Right renal cortex interstitium (tissue), 3 donors: Measurements from ENCODE around the gene MEIS1. TPM values are rescaled to one million over a fixed set of nuclear protein-coding genes. Genes with fewer than 3 reads are reported as not detected.

ENCODE experiments used
- DNase-seq, 3 donors: peaks; one replicate each; pipeline ENCODE4 v3.0.0-alpha.2; 2013; ENCODE audit warnings: low read depth in 3 of 3, low spot score in 2 of 3
- polyA plus RNA-seq, 3 donors: library from polyadenylated mRNA; unstranded; fragments of 120-200 nt; gene quantifications; one replicate each; pipeline ENCODE4 v1.2.1, GENCODE V29; 2013; ENCODE audit not compliant: insufficient read length in 3 of 3

The MEIS1 gene
- polyA plus RNA-seq, 3 donors: 105 to 132 (median 122) TPM

DNA sequence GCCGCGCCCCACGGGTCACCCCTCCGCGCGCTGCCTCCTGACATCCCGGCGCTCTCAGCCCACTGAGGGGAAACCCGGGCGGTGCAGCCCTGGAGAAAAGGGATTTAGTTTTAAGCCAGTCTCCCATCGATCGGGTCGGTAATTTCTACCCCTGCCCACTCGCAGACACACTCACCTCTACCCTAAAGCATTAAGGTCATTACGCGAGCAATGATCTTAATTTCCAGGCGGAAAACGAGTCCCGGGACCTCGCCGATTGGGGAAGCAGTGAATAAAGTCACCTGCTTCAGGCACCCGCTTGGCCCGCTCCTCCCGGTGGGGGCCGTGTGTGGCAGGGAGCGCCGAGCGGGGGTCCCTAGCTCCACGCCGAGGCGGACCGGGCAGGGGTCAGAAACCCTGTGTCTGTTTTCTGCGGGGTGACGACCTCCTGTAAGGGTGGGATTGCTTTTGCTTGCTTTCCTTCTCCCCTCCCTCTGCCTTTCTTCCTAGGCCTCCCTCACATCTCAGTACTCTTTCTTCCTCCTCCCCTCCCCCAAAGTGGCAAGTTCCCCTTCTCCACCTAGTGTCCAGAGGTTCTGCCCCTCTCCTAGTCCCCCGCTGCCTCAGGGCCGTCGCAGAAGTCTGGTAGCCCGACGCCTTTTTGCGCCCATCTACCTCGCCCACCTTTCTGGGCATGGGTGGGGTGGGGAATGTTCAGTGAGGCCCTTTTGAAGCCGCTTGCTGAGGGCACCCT lies 142.6 kb downstream of the MEIS1 start:
- DNase-seq: no peak

DNA sequence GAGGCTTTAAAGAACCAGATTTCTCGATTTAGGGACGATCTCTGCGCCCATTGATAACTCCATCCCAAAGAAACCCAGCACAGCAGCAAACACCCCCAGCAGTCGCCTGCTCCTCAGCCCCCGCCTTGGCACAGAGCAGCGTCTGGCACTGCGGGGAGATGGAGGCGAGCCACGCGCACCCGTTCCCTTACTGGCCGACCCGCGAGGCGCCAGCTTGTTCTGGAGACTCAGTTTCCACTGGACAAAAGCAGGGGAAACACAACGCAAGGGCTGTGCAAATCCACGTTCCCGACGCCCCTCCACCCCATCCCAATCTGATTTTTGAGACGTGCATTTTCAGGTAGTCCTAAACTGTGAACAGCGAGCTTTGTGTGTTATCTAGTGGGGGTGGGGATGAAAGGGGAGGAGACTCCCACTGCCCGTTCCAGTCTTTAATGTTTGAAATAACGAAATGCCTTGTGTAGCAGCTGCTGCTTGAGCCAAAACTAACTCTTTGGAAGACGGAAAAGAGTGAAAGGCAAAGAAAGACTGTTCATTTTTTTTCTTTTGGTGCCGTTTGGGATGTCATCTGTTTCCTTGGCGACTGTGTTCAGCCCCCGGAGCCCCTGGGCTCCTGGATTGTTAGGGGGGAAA lies 143.2 kb downstream of the MEIS1 start:
- DNase-seq: no peak

- DNase-seq: no peak
Observed at GRCh38 chr2:66578687-66579106, 143.8 kb downstream of the MEIS1 start.

DNA sequence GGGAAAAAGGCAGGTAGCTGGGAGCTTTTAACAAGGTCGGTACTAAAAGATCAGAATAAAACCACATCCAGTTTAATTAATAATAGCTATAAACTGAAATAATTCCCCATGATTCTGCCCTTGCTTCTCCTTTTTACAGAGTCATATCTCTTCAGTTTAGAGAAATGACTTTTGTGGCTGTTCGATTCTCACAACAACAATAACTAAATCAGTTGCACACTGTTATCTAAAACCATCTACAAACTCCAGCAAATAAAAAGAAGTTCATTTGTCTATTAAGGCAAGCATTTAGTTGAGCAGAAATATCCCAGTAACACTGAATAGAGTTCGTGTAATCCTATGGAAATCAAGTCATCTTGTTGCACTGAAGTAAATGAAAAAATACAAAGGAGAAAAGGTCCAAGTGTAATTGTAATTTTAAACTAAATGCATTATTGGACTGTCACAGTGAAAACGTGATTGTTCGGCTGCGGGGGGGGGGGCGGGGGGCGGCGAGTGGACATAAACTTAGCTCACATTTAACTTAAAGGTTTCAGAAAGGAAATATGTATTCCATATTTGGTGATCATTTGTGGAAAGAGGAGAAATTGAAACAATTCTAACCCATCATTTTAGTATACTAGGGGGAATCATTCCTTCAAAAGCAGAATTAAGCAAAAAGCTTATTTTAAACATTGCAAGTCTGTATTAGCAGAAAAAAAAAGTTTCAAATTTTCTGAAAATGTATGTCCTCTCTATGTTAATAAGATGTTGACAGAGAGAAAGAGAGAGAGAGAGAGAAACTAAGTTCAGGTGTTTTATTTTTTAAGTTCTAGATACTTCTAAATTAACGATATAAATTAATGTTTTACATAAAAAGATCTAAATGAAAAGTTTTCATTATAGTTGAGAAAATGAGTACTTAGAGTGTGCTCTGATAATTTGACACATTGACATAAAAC lies 144.5 kb downstream of the MEIS1 start:
- no peak for DNase-seq

DNA sequence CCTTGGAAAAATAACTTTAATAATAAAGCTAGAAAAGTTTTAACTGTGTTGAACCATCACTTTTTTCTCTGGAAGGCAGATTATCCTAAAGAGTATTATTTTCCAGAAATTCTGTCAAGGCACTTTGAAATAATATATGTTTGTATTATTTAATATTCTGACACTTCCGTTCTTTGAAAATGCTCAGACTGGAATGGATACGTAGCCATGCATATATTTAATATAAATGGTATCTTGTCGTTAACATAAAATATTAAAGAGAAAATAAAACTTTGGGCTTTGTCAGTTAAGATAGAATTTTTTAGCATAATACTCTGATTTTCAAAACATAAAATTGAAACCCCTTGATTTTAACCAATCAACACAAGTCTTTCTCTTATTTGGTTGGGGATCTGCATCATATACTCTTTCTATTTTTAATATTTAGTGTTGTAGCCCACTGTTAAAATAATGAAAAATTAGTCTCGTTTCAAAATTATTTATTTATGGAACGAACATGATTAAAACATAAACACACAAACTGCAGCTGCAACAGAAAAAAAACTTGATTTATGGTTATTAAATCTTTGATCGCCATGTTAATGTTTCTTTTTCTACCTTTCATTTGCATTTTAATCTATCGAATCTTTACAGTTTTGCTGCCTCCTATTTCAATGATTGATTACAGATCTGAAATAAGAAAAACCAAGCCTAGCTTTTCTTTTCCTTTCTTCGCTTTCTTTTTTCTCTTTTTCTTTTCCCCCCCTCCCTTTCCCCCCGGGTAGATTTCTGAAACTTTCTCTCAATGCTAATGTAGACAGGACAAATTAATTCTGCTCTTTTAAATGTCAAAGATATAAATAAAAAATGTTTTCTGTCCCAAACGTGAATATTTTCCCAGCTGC lies 145.5 kb downstream of the MEIS1 start:
- no peak for DNase-seq

- DNase-seq: no peak
Observed at GRCh38 chr2:66581339-66582103, 146.6 kb downstream of the MEIS1 start.

GRCh38 chr2:66582104-66582986 lies 147.4 kb downstream of the MEIS1 start:
- DNase-seq: no peak

DNA sequence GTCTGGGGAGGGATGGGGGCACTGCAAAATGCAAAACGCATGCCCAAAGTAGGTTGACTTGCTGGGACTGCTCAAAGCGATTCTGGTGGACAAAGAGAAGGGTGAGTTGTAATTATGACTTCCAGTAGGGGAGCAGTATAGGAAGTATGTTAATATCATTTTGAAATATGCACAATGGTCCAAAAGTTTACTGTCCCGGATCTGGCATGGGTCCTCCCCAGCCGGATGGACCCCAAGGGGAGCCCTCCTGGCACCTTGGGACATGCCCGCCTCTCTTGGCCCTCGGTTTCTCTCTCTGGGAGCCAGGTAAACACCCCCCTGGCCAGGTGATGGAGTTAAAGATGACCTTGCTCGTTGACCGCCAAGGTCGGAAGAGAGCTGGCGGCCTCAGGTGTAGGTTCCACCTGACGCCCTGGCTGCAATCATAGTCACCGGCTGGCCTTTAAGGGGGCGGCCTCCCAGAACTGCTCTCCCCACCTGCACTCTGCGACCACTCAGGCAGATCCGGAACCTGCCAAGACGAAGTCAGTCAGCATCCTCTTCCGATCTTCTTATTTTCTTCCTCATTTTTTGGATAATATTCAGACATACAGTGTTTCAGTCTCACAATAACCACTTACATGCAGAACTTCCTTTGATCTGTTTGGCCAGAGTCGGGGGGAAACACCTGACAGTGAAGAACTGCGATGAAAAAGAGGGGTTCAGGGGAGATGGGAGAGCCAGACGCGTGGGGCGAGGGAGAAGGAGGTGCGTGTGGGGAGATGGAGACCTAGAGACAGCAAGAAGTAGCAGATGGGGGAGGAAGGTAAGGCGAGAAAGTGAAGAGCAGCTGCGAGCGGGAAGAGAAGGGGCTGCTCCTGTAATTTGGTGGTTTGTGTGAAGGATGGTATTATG lies 148.3 kb downstream of the MEIS1 start:
- no peak for DNase-seq

DNA sequence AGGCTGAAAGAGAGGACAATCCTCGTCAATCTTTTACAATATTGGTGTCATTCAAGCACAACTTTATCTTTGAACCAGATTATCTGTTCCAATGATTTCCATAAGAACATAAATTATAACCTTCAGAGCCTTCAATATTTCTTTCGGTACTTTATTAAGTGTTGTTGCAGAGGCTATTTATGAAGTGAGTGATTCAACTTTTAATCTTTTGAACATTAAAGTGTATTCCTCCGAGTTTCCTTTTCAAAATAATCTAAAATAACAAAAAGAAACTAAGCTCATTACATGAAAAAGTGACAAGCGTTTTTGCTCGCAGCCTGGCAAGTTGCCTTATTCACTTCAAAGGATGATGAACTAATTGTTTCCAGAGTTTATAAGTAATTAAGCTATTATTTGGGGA lies 149.0 kb downstream of the MEIS1 start:
- no peak for DNase-seq

DNA sequence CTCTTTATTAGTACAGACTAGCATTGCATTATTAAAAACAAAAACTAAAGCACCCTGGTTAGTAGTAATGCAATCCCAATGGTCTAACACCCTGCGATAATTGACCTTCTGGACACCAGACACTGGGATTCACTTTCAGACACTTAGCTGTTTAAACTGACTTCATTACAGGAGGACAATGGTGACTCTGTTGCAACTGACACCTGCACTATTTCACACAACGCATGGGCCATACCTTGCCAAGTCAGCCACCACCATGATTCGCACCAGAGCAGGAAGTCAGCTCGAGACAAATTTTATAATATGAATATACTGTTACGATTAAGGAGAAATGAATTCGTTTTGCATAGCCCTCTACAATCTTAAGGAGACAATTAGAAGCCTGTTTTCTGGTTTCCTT lies 150.7 kb downstream of the MEIS1 start:
- DNase-seq: no peak

DNA sequence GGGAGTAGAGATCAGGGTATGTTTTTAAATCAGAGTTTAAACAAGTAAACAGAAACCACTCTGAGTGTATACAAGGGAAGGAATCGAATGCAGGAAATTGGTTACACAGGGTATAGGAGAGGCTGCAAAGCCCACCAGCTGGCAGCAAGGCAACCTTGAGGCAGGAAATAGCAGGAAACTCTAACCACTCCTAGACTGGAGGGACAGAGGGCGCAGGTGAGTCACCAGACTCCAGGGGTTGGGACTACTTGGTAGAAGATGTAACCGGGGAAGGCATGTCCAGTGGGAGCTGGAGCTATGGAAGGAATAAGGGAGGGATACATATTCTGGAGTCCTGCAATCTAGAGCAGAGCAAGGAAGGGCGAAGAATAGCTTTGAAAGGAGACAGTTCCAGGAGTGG lies 152.3 kb downstream of the MEIS1 start:
- no peak for DNase-seq

DNA sequence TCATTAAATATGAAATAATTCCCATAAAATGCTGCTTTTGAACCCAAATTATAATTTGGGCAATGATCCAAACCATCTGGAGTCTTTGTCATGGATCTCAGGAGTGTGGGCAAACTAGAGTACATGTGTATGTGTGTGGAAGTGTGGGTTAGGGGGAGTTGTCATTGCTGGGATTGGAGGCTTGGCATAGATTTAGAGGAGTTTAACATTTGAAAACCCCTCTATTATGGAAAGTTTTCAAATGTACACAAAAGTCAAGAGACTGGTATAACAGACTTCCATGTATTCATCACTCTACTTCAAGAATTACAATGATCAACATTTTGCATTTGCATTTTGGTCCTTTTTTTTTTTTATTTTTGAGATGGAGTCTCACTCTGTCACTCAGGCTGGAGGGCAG lies 159.1 kb downstream of the MEIS1 start:
- DNase-seq: no peak

- no peak for DNase-seq
Observed at GRCh38 chr2:66595556-66595955, 160.6 kb downstream of the MEIS1 start.

DNA sequence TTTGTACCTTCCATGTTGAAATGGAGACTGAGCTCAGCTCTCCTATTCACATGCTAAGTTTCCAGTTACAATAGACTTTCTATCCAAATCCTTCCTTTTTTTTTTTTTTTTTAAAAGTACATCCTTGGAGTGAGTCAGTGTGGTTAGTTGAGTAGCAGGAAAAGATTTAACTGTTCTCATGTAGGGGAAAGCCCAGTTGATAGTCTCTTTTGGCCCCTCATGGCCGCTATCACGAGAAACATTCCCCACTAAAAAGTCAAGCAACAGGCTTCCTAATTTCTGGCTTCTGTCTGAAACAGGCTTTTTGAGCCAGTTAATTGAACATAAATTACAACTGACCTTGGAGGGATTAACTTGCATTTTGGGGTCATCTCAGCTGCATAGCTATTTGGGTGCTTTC lies 161.3 kb downstream of the MEIS1 start:
- DNase-seq: no peak

DNA sequence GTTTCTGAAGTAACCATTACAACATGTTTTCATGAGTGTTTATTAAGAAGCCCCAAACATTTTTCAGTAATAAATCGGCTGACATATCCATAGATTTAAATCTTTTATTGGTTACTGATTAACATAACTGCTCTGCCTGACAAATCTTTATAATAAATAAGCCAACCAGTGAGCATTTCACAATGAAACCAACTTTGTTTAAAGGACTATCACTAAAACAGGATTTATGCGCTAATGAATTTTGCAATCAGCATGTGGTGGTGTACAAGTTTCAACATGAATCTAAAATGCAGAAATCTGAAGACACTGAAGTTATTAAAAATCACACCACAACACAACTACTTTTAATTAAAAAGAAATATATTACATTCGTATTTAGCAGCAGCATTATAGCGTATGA lies 166.7 kb downstream of the MEIS1 start:
- no peak for DNase-seq

- DNase-seq: no peak
Observed at GRCh38 chr2:66602341-66602740, 167.4 kb downstream of the MEIS1 start.

- no peak for DNase-seq
Observed at GRCh38 chr2:66604326-66604725, 169.4 kb downstream of the MEIS1 start.

DNA sequence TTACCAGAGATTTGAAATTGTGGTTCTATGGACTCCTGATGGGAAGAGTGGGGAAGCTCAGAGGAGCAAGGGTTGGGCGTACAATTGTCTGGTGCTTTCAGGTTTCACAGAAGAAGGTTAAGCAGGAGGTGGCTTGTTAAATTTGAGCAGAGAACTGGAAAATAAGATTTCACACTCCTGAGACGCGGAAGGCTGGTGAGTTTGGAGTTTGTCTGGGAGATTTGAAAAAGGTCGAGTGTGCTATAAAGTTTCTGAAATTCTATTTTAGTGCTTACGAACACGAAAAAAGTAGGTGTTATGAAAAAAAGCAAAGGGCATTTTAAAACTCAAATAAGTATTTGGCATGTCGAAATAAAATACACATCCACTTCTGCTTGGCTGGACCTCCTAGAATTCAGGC lies 170.1 kb downstream of the MEIS1 start:
- no peak for DNase-seq
